Right lobe of liver (tissue), 6 donors: Measurements from ENCODE around the gene MTFMT. TPM values are rescaled to one million over a fixed set of nuclear protein-coding genes. Genes with fewer than 3 reads are reported as not detected.
A peak's percentile ranks its signal among the peaks of the same experiment; 100 is the strongest.

Experiments
- ATAC-seq, 4 donors: fragments of 200-7000 bp; cut with Tn5 transposase; one replicate each; pipeline ENCODE4 v1.9.1; 2020; ENCODE audit warnings: mild to moderate bottlenecking in 4 of 4, moderate library complexity in 4 of 4
- DNase-seq, 3 donors: peaks; one replicate each; pipeline ENCODE4 v3.0.0-alpha.2; 2020
- H3K27ac ChIP-seq, 3 donors: fragments of 200-600 bp; one replicate each; pipeline ENCODE4 v1.8.0; 2022
- H3K27me3 ChIP-seq, 2 donors: fragments of 200-600 bp; one replicate each; pipeline ENCODE4 v1.8.0; 2022
- H3K36me3 ChIP-seq, 4 donors: fragments of 200-600 bp; sonication (generic) in 1 of 4; one replicate each; pipeline versions ENCODE4 v1.5.1 to v1.8.0; 2017 to 2022; ENCODE audit warnings: control low read depth in 1 of 4
- H3K4me1 ChIP-seq, 4 donors: fragments of 200-600 bp; sonication (generic) in 1 of 4; one replicate each; pipeline versions ENCODE4 v1.5.1 to v1.8.0; 2017 to 2022; ENCODE audit warnings: control low read depth in 1 of 4
- H3K4me3 ChIP-seq, 3 donors: fragments of 200-600 bp; one replicate each; pipeline ENCODE4 v1.8.0; 2022
- H3K9me3 ChIP-seq, 4 donors: fragments of 200-600 bp; sonication (generic) in 1 of 4; one replicate each; pipeline versions ENCODE4 v1.5.1 to v1.8.0; 2017 to 2022; ENCODE audit warnings: control low read depth in 1 of 4
- CTCF ChIP-seq, 4 donors: fragments of 200-600 bp in 3 of 4; fragments of 450-650 bp in 1 of 4; IDR thresholded peaks; one replicate each; pipeline versions ENCODE4 v1.5.1 to v1.8.0; 2016 to 2022; ENCODE audit warnings: antibody characterized with exemption in 4 of 4, mild to moderate bottlenecking in 2 of 4
- POLR2A ChIP-seq: fragments of 450-650 bp; IDR thresholded peaks from one replicate; pipeline ENCODE4 v1.6.1; 2017; ENCODE audit warnings: antibody characterized with exemption, mild to moderate bottlenecking
- WGBS: methylation state at CpG from one replicate; pipeline ENCODE4 v1.1.6; 2018; ENCODE audit warnings: low coverage, low lambda C conversion rate; ENCODE audit not compliant: insufficient coverage; ENCODE audit errors: missing lambda C conversion rate; 5-methylcytosine and 5-hydroxymethylcytosine counted together
- intact Hi-C, 2 donors: fragments of 100-400 bp; cut with DNase I; formaldehyde crosslinking; loops; one replicate each; pipeline versions ENCODE4 v1.11.2 to v1.14.1; 2022
- total RNA-seq, 6 experiments: library from RNA; depleted of rRNA in 2 of 6; stranded (reverse); fragments of >200 nt in 2 of 6; fragmentation: NEBNext Ultra II Directional in 3 of 6; extraction: Animal tissue kit (Norgen Biotek cat#: 25700) in 3 of 6; gene quantifications; one replicate each; pipeline versions ENCODE4 v1.1.0 to v1.2.4, GENCODE V29; 2016 to 2023
- donor health status: DM: no; HTN: yes; CAD: no.
- donor health status: DM: no; HTN: no; CAD: no.
- donor health status: DM: no; HTN: no; CAD: no.
- donor health status: DM: no; HTN: yes; CAD: no.
- donor health status: DM: no; HTN: yes; CAD: no.

Gene MTFMT
- total RNA-seq, 6 experiments from 2014 or later: 9.2 to 24.3 (median 13.0) TPM

GRCh38 chr15:65069179-65069578 lies 39.7 kb upstream of the MTFMT start:
- Histone ChIP-seq H3K27ac (no peak overlapping the region), H3K4me1 (peaks cover 0 to 6% (median 0%) of the 10 kb centered on the region in 4 donors), H3K27me3 (peaks cover 0 to 4% of the 10 kb centered on the region in 2 donors), H3K9me3 (no peaks in the 10 kb centered on the region), H3K36me3 (no peaks in the 10 kb centered on the region), H3K4me3 (no peak overlapping the region)
- TF ChIP-seq POLR2A (no peak), CTCF (IDR thresholded peaks at IDR 0.05) (no peak)
- ATAC-seq (peak in 1 of 4 donors; percentile 36), DNase-seq (no peak)
- intact Hi-C loops: no loop called here
- no CpG with 5 or more reads among the region's 1 CpG for WGBS

- no peak for TF ChIP-seq CTCF (IDR thresholded peaks at IDR 0.05)
- TF ChIP-seq POLR2A: no peak
- Histone ChIP-seq H3K4me1 (peaks cover 0 to 6% (median 0%) of the 10 kb centered on the region in 4 donors), H3K9me3 (no peaks in the 10 kb centered on the region), H3K36me3 (no peaks in the 10 kb centered on the region), H3K4me3 (no peak overlapping the region), H3K27ac (no peak overlapping the region), H3K27me3 (peaks cover 0 to 4% of the 10 kb centered on the region in 2 donors)
- ATAC-seq: no peak
- intact Hi-C loops: no loop called here
- no peak for DNase-seq
- WGBS: 97% methylated on average over 3 of the region's 3 CpGs
Observed at GRCh38 chr15:65068403-65068788, 39.0 kb upstream of the MTFMT start.

GRCh38 chr15:65067645-65068402 lies 38.4 kb upstream of the MTFMT start, which contains the start of gene RASL12:
RASL12 (minus strand) TSS chr15:65067991; CDS start chr15:65067835, 156 bp downstream.
- TF ChIP-seq POLR2A (no peak), CTCF (IDR thresholded peaks at IDR 0.05) (no peak)
- Histone ChIP-seq H3K9me3 (no peaks in the 10 kb centered on the region), H3K27me3 (peaks cover 0 to 4% of the 10 kb centered on the region in 2 donors), H3K27ac (no peak within 1 kb of the TSS), H3K36me3 (no peaks in the 10 kb centered on the region), H3K4me1 (peaks cover 0 to 6% (median 0%) of the 10 kb centered on the region in 4 donors), H3K4me3 (peak within 1 kb of the TSS in 1 of 3 donors; percentile 19)
- ATAC-seq: no peak
- intact Hi-C loops: no loop called here
- no peak for DNase-seq
- 33% methylated on average over 2 of the region's 66 CpGs for WGBS

- H3K36me3 ChIP-seq: no peaks in the 10 kb centered on the region
- peaks cover 0 to 4% of the 10 kb centered on the region in 2 donors for H3K27me3 ChIP-seq
- peak overlapping the region in 1 of 3 donors; percentile 19 for H3K4me3 ChIP-seq
- peaks cover 0 to 6% (median 0%) of the 10 kb centered on the region in 4 donors for H3K4me1 ChIP-seq
- TF ChIP-seq CTCF (IDR thresholded peaks at IDR 0.05): no peak
- TF ChIP-seq POLR2A: no peak
- intact Hi-C loops: no loop called here
- no peaks in the 10 kb centered on the region for H3K9me3 ChIP-seq
- no peak overlapping the region for H3K27ac ChIP-seq
- 46% methylated on average over 3 of the region's 8 CpGs for WGBS
- ATAC-seq: no peak
- DNase-seq: no peak
Observed at GRCh38 chr15:65067317-65067644, 37.8 kb upstream of the MTFMT start.
